Left lung (tissue), 10 donors: ENCODE results near the gene KIF26A. TPM values are rescaled to one million over a fixed set of nuclear protein-coding genes. Genes with fewer than 3 reads are reported as not detected.

ENCODE experiments used
- ATAC-seq: fragments of 200-7000 bp; cut with Tn5 transposase; one replicate; pipeline ENCODE4 v1.9.1; 2020; ENCODE audit warnings: moderate library complexity
- DNase-seq, 4 donors: peaks; one replicate each; pipeline ENCODE4 v3.0.0-alpha.2; 2013 to 2020
- H3K27ac ChIP-seq, 2 donors: fragments of 200-600 bp; sonication (generic) in 1 of 2; one replicate each; pipeline versions ENCODE4 v1.5.0 to v1.8.0; 2020 to 2021
- H3K27me3 ChIP-seq, 2 donors: fragments of 200-600 bp; sonication (generic) in 1 of 2; one replicate each; pipeline versions ENCODE4 v1.5.0 to v1.8.0; 2020 to 2021
- H3K36me3 ChIP-seq, 2 donors: fragments of 200-600 bp; sonication (generic) in 1 of 2; one replicate each; pipeline versions ENCODE4 v1.5.0 to v1.8.0; 2020 to 2021
- H3K4me1 ChIP-seq, 2 donors: fragments of 200-600 bp; one replicate each; pipeline ENCODE4 v1.8.0; 2021
- H3K4me3 ChIP-seq, 2 donors: fragments of 200-600 bp; sonication (generic) in 1 of 2; one replicate each; pipeline versions ENCODE4 v1.5.0 to v1.8.0; 2020 to 2021; ENCODE audit warnings: mild to moderate bottlenecking in 1 of 2
- H3K9me3 ChIP-seq, 2 donors: fragments of 200-600 bp; sonication (generic) in 1 of 2; one replicate each; pipeline versions ENCODE4 v1.5.0 to v1.8.0; 2020 to 2021
- CTCF ChIP-seq, 2 donors: fragments of 200-600 bp; sonication (generic) in 1 of 2; IDR thresholded peaks; one replicate each; pipeline versions ENCODE4 v1.5.0 to v1.8.0; 2021; ENCODE audit warnings: antibody characterized with exemption in 2 of 2
- intact Hi-C, 2 donors: fragments of 100-400 bp; cut with DNase I; formaldehyde crosslinking; loops; one replicate each; pipeline versions ENCODE4 v1.11.2 to v1.14.2; 2022
- polyA plus RNA-seq, 6 donors: library from polyadenylated mRNA; unstranded; fragments of 120-200 nt; gene quantifications; one replicate each; pipeline ENCODE4 v1.2.1, GENCODE V29; 2013; ENCODE audit not compliant: insufficient read length in 6 of 6
- total RNA-seq, 2 donors: library from RNA; stranded (reverse); fragmentation: NEBNext Ultra II Directional; extraction: Animal tissue kit (Norgen Biotek cat#: 25700); gene quantifications; one replicate each; pipeline ENCODE4 v1.2.1, GENCODE V29; 2021
- donor health status: DM: no; HTN: yes; CAD: no.
- donor health status: DM: no; HTN: no; CAD: no.

KIF26A gene
- total and polyA plus RNA-seq, 8 donors, result 4.5 to 25.5 (median 14.4) TPM

- Histone ChIP-seq H3K9me3 (no peaks in the 10 kb centered on the region), H3K27ac (no peak overlapping the region), H3K36me3 (no peaks in the 10 kb centered on the region), H3K4me1 (no peaks in the 10 kb centered on the region), H3K4me3 (no peak overlapping the region), H3K27me3 (peaks cover 0 to 15% of the 10 kb centered on the region in 2 donors)
- no peak for TF ChIP-seq CTCF (IDR thresholded peaks at IDR 0.05)
- peak in 1 of 4 donors; percentile 62 for DNase-seq
- no peak for ATAC-seq
- intact Hi-C loops, result no loop called here
Measured at GRCh38 chr14:104209985-104210816, 71.8 kb downstream of the KIF26A start.

DNA sequence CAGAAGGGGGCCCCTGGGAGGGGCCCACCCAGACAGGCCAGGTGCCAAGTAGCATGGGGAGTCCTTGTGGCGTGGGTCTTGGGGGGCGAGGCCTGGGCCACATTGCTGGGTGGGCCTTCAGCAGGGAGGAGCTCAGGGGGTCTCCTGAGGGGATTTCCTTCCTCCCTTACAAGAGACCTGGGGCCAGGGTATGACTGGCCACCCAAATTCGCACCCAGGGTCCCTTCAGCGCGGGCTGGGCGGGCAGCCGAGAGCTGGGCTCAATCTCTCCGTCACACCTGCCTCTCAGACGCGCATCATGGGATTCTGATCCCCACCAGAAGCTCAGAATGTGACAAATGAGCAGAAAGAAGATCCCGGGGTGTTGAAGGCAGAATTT, 72.4 kb downstream of the KIF26A start:
- intact Hi-C loops, result no loop called here
- peaks cover 0 to 15% of the 10 kb centered on the region in 2 donors for H3K27me3 ChIP-seq

DNA sequence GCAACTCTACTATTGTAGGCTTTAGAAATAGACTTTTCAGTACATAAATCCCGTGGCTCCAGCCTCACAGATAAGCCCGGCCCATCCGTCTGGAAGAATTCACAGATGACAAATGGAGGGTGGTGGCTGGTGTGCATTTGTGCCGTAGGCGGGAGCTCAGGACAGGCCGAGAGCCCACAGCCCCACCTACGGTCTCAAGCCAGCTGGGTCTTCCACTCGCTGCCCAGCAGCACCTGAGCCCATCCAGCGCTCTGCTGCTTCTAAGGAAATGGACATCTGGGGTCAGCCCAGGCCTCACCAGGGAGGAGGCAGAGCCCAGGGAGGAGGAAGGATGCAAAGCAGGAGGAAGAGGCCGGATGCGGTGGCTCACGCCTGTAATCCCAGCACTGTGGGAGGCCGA, 72.8 kb downstream of the KIF26A start:
- intact Hi-C loops, result no loop called here
- no peak overlapping the region for H3K4me3 ChIP-seq
- H3K36me3 ChIP-seq, result no peaks in the 10 kb centered on the region
- TF ChIP-seq CTCF (IDR thresholded peaks at IDR 0.05), result no peak
- H3K27me3 ChIP-seq, result peaks cover 0 to 15% of the 10 kb centered on the region in 2 donors
- H3K27ac ChIP-seq, result no peak overlapping the region
- peak in 1 of 4 donors; percentile 54 for DNase-seq
- H3K9me3 ChIP-seq, result no peaks in the 10 kb centered on the region
- no peak for ATAC-seq
- no peaks in the 10 kb centered on the region for H3K4me1 ChIP-seq

More for the DNA sequence above, 72.4 kb downstream of the KIF26A start:
- ATAC-seq (no peak), DNase-seq (peak in 1 of 4 donors; percentile 60)
- Histone ChIP-seq H3K4me1 (no peaks in the 10 kb centered on the region), H3K36me3 (no peaks in the 10 kb centered on the region), H3K27ac (no peak overlapping the region), H3K4me3 (no peak overlapping the region), H3K9me3 (no peaks in the 10 kb centered on the region)
- TF ChIP-seq CTCF (IDR thresholded peaks at IDR 0.05), result no peak

DNA sequence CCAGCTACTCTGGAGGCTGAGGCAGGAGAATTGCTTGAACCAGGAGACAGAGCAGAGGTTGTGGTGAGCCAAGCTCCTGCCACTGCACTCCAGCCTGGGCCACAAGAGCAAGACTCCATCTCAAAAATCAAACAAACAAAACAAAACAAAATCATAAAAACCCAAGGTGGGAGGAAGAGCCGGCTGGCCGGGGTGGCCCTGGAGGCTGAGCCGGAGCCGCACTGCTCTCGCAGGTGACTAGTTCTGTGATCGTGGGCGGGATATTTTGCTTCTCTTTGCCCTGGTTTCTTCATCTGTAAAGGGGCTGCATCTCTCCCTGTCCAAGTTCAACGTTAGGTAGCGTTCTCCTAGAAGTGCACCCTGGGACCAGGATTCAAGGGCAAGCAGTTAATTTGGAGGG, 73.4 kb downstream of the KIF26A start:
- H3K27me3 ChIP-seq, result peaks cover 0 to 15% of the 10 kb centered on the region in 2 donors
- DNase-seq (peak in 1 of 4 donors; percentile 59), ATAC-seq (no peak)
- intact Hi-C loops, result no loop called here
- H3K4me3 ChIP-seq, result no peak overlapping the region
- TF ChIP-seq CTCF (IDR thresholded peaks at IDR 0.05), result no peak
- H3K4me1 ChIP-seq, result no peaks in the 10 kb centered on the region
- H3K27ac ChIP-seq, result no peak overlapping the region
- no peaks in the 10 kb centered on the region for H3K9me3 ChIP-seq
- H3K36me3 ChIP-seq, result no peaks in the 10 kb centered on the region

- TF ChIP-seq CTCF (IDR thresholded peaks at IDR 0.05), result no peak
- intact Hi-C loops, result no loop called here
- H3K27ac ChIP-seq, result no peak overlapping the region
Measured at GRCh38 chr14:104212206-104213095, 74.1 kb downstream of the KIF26A start.

More at GRCh38 chr14:104212206-104213095, 74.1 kb downstream of the KIF26A start:
- Histone ChIP-seq H3K4me3 (no peak overlapping the region), H3K36me3 (no peaks in the 10 kb centered on the region), H3K27me3 (peaks cover 0 to 15% of the 10 kb centered on the region in 2 donors), H3K4me1 (no peaks in the 10 kb centered on the region), H3K9me3 (no peaks in the 10 kb centered on the region)
- ATAC-seq, result no peak
- DNase-seq, result peak in 1 of 4 donors; percentile 71
